Measurements from ENCODE around the gene ADGRG6.
"Not testable (repeated sequence)": the region's sequence is repeated elsewhere in the genome, so short reads cannot be mapped to it uniquely, and the experiment has no call there.

The ADGRG6 gene

DNA sequence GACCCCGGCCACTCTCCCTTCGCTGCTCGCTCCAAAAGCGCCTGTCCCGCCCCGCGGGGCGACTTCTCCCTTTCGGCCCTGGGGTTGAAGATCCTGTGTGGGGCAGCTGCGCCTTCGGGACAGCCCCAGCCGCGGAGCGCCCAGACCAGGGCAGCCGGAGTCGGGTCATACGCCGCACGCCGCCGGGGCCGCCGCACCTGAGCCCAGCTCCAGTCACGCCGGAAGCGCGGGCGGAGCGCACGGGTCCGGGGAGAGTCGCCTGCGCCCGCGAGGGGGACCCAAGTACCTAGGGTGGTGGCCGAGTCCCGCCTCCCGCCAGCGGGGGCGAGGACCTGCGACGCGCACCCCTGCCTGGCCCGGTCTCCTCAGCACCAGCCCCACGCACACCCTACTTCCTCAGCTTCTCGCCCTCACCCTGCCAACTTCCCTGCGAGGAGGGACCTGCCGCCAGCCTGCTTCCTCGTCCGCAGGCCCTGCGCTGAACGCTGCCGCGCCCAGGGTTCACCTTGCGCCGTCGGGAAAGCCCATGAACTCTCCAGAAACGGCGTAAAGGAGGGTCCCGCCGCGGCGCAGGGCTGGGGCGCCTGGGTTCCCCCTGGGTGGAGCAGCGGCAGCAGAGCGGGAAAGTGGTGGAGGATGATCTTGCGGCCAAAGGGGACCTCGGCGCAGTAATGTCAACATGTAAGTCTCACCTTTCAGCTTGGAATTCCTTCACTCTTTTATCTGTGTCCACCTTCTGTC, at the start of gene ADGRG6:
TSS of gene ADGRG6 (plus strand) at position 357 of the 741 bp plus-strand sequence. CDS start at position 680, 323 bp downstream.
- peak; percentile 15 to 39 for DNase-seq (ENCODE audit: low read depth in 2 of 2)

DNA sequence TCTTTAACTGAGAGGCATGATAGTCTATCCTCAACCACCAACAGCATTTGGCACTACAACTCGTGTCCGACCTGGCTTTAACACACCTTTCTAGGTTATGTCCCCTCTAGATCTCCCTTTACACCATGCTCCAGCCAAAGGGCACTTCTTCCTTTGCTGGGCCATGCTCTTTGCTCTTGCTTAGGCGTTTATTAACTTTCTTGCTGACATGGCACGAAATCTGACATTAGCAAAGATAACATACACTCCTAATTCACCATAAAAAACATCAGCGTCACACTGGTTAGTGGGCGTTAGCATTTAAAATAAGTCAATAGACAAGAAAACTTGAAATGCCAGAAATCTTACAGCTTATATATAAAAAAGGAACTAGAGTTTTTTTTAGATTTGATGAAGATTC, 47.3 kb upstream of the ADGRG6 start:
- no peak for DNase-seq (ENCODE audit: low read depth in 2 of 2)

DNA sequence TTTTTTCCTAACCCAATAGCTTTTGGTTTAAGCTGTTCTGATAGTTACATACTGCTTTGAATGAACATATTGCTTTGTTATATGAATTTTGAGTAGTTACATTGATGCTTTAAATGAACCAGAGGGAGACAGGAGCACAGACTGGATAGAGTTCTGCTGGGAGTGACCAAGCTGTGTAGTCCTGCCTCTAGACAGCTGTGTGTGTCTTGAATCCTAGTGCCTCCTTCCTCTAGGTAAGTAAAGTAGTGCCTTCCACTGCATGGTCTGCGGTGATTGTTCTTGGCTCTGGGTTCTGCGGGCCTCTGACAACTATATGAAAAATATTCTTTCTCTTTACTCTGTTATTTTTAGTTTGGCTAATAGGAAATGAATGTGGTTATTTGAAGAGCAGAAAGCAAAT, 46.0 kb upstream of the ADGRG6 start:
- no peak for DNase-seq (ENCODE audit: low read depth in 2 of 2)

DNA sequence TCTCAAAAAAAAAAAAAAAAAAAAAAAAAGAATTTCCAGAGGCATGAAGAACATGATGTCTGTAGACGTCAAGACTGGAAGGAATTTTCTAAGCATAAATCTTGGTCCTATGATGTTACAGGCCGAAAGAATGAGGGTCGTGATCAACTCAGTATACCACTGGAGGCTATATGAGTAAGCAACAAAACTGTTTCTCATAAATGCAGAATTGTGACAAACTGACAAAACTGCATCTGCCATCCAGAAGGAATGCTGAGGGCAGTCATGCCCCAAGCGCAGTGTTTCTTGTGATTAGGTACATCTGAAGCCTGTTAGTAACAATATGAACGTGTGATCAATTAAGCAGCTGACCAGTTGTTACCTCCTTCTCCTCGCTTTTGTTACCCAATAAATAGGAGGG, 43.5 kb upstream of the ADGRG6 start:
- no peak for DNase-seq (ENCODE audit: low read depth in 2 of 2)

DNA sequence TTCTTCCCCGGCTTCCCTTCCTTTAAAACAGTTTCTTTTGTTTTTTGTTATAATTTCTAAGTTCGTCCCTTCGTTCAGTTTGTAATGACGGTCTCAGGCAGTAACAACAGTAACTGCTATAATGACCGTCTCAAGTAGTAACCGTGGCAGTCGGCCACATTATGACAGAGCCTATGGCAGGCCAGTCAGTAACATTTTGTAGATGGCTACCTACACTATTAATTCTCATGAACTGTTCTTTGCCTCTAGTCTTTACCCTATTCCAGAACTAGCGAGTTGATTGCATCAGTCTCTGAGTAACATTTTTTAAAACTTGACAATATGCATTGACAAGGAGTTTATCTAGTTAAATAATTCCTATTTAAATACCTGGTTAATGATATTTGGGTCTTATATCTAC, 43.0 kb upstream of the ADGRG6 start:
- DNase-seq (ENCODE audit: low read depth in 2 of 2): no peak

- no peak for DNase-seq (ENCODE audit: low read depth in 2 of 2)
Observed at GRCh38 chr6:142260748-142261147, 41.1 kb upstream of the ADGRG6 start.

DNA sequence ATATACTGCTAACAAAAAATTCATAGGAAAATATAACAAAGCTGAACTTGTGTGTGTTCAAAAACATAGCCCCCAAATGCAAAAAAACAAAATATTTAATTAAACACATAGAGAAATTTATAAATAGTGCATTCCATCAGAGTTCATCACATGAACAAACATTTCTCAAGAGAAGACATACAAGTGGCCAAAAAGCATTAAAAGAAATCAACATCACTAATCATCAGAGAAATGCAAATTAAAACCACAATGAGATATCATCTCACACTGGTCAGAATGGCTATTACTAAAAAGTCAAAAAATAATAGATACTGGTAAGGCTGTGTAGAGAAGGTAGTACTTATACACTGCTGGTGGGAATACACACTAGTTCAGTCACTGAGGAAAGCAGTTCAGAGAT, 39.6 kb upstream of the ADGRG6 start:
- DNase-seq (ENCODE audit: low read depth in 2 of 2): no peak

- DNase-seq (ENCODE audit: low read depth in 2 of 2): no peak
Observed at GRCh38 chr6:142265476-142265875, 36.3 kb upstream of the ADGRG6 start.

- no peak for DNase-seq (ENCODE audit: low read depth in 2 of 2)
Observed at GRCh38 chr6:142266060-142266459, 35.7 kb upstream of the ADGRG6 start.

- DNase-seq (ENCODE audit: low read depth in 2 of 2): no peak
Observed at GRCh38 chr6:142271476-142271875, 30.3 kb upstream of the ADGRG6 start.

- no peak for DNase-seq (ENCODE audit: low read depth in 2 of 2)
Observed at GRCh38 chr6:142274656-142275055, 27.2 kb upstream of the ADGRG6 start.

GRCh38 chr6:142275236-142276006, 26.4 kb upstream of the ADGRG6 start:
- DNase-seq (ENCODE audit: low read depth in 2 of 2): no peak

DNA sequence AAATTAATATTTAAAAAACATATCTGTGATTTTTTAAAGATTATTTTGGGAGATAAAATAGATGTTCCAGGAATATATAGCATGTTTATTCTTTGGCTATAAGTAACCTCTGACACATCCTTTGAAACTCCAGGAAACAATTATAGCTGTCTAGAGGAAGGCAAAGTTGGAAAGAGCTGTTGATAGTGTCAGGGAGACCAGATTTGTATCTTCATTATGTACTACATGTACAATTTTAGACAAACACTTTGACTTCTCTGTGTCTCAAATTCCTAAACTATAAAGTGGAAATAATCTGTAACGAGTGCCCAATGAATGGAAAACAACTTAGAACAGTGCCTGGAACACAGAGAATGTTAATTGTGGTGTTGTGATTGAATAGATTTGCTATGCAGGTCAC, 25.6 kb upstream of the ADGRG6 start:
- DNase-seq (ENCODE audit: low read depth in 2 of 2): no peak

GRCh38 chr6:142279350-142280180, 22.2 kb upstream of the ADGRG6 start:
- DNase-seq (ENCODE audit: low read depth in 2 of 2): no peak

- no peak for DNase-seq (ENCODE audit: low read depth in 2 of 2)
Observed at GRCh38 chr6:142280265-142280664, 21.5 kb upstream of the ADGRG6 start.

GRCh38 chr6:142280927-142281326, 20.9 kb upstream of the ADGRG6 start:
- no peak for DNase-seq (ENCODE audit: low read depth in 2 of 2)

DNA sequence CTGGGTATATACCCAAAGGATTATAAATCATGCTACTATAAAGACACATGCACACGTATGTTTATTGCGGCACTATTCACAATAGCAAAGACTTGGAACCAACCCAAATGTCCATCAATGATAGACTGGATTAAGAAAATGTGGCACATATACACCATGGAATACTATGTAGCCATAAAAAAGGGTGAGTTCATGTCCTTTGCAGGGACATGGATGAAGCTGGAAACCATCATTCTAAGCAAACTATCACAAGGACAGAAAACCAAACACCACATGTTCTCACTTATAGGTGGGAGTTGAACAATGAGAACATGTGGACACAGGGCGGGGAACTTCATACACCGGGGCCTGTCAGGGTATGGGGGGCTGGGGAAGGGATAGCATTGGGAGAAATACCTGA, 18.7 kb upstream of the ADGRG6 start:
- not testable (repeated sequence) for DNase-seq (ENCODE audit: low read depth in 2 of 2)

DNA sequence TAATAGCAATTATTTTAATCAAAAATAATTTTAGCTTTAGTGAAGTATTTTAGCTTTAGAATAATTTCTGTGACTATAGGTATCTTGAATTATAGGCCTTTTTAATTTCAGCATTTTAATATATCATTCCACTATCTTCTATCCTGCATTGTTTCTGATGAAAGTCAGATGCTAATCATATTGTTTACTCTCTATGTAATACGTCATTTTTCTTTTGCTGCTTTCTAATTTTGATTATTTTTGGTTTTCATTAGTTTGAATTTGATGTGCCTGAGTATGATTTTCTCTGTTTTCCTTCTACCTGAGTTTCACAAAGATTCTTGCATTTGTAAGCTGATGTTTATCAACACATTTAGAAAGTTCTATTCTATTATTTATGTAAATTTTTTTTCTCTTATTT, 17.4 kb upstream of the ADGRG6 start:
- no peak for DNase-seq (ENCODE audit: low read depth in 2 of 2)

DNA sequence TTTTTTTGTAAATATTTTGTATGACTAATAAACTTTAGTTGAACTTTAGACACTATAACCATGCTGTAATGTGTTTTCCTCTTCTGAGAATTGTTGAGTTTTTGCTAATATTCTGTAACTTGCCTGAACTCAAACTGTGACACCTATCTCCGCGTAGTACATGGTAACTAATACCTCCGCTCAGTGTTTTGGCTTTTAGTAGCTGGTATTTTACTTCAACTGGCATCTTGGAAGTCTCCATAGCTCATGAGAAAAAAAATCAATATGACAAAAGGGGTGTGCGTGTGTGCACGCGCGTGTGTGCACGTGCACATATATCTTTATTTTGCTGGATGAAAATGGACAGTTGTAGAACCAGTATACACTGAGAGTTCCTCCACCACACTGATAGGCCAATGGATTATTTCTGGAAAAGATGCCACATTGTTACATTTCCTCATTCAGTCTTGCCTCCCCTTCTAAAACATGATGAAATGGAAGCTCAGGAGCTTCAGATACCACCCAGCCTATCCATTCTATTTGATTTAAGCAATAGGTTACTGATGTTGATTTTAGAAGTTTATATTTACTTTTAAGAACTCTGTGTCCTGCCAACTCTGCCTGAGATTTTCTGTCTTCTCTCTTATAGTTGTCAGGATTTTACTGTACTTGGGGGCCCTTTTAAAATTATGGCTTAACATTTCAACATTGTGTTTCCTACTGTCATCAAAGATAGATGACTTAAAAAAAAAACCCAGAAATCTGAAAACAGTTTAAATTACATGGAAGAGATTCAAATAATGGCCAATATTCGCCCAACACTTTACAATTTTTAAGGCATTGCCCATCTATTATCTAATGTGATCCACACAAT, 16.3 kb upstream of the ADGRG6 start:
- DNase-seq (ENCODE audit: low read depth in 2 of 2): no peak

DNA sequence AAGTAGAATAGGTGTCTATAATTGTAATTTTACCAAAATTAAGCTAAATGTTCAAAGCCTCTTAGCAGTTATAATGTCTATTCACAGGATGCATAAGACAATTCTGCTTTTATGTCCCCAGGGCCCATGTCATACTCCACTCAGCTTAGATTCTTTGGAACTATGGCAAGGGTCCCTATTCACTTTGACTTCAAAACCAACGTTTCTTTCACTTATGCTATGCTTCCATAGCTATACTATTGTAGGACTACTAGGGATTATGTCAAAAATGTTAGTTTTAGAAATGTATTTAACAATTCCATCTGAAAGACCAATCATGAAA, 15.8 kb upstream of the ADGRG6 start:
- no peak for DNase-seq (ENCODE audit: low read depth in 2 of 2)

GRCh38 chr6:142289687-142290086, 12.1 kb upstream of the ADGRG6 start:
- no peak for DNase-seq (ENCODE audit: low read depth in 2 of 2)

GRCh38 chr6:142290851-142291250, 11.0 kb upstream of the ADGRG6 start:
- DNase-seq (ENCODE audit: low read depth in 2 of 2): no peak
